ENCODE measurements around the gene ZRSR2. TPM values are rescaled to one million over a fixed set of nuclear protein-coding genes. Genes with fewer than 3 reads are reported as not detected.

Gene ZRSR2
- total RNA-seq, 1 experiment from 2014 or later, result 4.6 TPM

DNA sequence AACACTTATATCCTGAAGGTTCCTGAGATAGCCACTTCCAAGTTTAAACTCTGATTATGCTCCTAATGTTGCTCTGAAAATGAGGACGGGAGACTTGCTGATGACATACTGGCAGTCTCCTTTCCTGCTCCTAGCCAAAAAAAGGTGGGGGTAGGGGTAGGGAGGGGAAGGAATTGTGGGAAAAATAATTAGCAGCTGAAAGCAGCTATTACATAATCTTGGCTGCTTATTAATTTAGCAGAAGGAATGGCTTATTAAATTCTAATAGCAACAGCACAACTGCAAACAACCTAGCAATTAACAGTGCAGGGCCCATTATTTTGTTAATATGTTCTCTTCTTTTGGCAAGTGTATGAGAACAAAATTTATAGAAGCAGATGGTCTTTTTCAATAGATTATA is 66.4 kb downstream of the ZRSR2 start (continued):
- TF ChIP-seq CEBPB (IDR thresholded peaks at IDR 0.05; ENCODE audit: low read depth) (no peak), POLR2A (IDR thresholded peaks at IDR 0.05; ENCODE audit: borderline replicate concordance, extremely low read depth, insufficient read depth, insufficient read length) (no peak), MAX (IDR thresholded peaks at IDR 0.05) (no peak), TCF7L2 (IDR thresholded peaks at IDR 0.05; ENCODE audit: borderline replicate concordance, extremely low read depth, insufficient read depth, insufficient read length) (no peak)
- TF ChIP-seq, protein P1, sequence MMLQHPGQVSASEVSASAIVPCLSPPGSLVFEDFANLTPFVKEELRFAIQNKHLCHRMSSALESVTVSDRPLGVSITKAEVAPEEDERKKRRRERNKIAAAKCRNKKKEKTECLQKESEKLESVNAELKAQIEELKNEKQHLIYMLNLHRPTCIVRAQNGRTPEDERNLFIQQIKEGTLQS (IDR thresholded peaks at IDR 0.05), result no peak

GRCh38 chrX:15858051-15858450 is 67.8 kb downstream of the ZRSR2 start:
- Histone ChIP-seq H3K4me3 (replicated peaks in 1 of 2; ENCODE audit: low read depth in 1 of 2, low read length in 2 of 2) (no peak overlapping the region), H3K9me3 (ENCODE audit: control insufficient read depth in 1 of 2, insufficient read depth in 1 of 2, low read depth in 1 of 2, low read length in 2 of 2) (no peaks in the 10 kb centered on the region), H3K9me2 (ENCODE audit: insufficient read depth) (no peaks in the 10 kb centered on the region), H3K27ac (ENCODE audit: low read depth, low read length) (no peak overlapping the region), H3K4me2 (ENCODE audit: low read length) (no peak overlapping the region), H2AFZ (ENCODE audit: low read depth, low read length, poor library complexity, severe bottlenecking) (no peak overlapping the region), H4K20me1 (ENCODE audit: insufficient read depth) (no peaks in the 10 kb centered on the region), H3K4me1 (ENCODE audit: control insufficient read depth in 1 of 2, insufficient read depth in 2 of 2, low read length in 2 of 2) (peaks cover 0 to 18% of the 10 kb centered on the region in 2 experiments; a peak in 2 of 4 replicates), H3K79me2 (ENCODE audit: insufficient read depth, low read length) (0 out of 2 replicates have a peak, but pooled peaks cover 7% of the 10 kb centered on the region), H3K36me3 (ENCODE audit: control insufficient read depth in 1 of 2, insufficient read depth in 2 of 2, low read length in 2 of 2) (no peaks in the 10 kb centered on the region), H3K27me3 (ENCODE audit: insufficient read depth, low read length) (no peaks in the 10 kb centered on the region), H3K9ac (ENCODE audit: low read length) (no peak overlapping the region)
- no peak for ATAC-seq
- TF ChIP-seq EZH2phosphoT487 (IDR thresholded peaks at IDR 0.05; ENCODE audit: borderline replicate concordance) (no peak), SRF (IDR thresholded peaks at IDR 0.05; ENCODE audit: low read depth) (no peak), ZFX (IDR thresholded peaks at IDR 0.05) (no peak), RAD21 (IDR thresholded peaks at IDR 0.05; ENCODE audit: low read depth) (no peak), YY1 (IDR thresholded peaks at IDR 0.05; ENCODE audit: extremely low read depth, insufficient replicate concordance, low read depth, low read length) (no peak), MAX (IDR thresholded peaks at IDR 0.05) (no peak), CEBPB (IDR thresholded peaks at IDR 0.05; ENCODE audit: low read depth) (no peak)
- TF ChIP-seq, protein P2, sequence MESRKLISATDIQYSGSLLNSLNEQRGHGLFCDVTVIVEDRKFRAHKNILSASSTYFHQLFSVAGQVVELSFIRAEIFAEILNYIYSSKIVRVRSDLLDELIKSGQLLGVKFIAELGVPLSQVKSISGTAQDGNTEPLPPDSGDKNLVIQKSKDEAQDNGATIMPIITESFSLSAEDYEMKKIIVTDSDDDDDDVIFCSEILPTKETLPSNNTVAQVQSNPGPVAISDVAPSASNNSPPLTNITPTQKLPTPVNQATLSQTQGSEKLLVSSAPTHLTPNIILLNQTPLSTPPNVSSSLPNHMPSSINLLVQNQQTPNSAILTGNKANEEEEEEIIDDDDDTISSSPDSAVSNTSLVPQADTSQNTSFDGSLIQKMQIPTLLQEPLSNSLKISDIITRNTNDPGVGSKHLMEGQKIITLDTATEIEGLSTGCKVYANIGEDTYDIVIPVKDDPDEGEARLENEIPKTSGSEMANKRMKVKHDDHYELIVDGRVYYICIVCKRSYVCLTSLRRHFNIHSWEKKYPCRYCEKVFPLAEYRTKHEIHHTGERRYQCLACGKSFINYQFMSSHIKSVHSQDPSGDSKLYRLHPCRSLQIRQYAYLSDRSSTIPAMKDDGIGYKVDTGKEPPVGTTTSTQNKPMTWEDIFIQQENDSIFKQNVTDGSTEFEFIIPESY (IDR thresholded peaks at IDR 0.05; ENCODE audit: extremely low read depth, insufficient replicate concordance, low read length), result no peak
- POLR2A ChIA-PET, result no interaction called here
- intact Hi-C loops (cut with micrococcal nuclease), result loop anchor here (10.0 kb wide), 2 partner anchors 577 to 857 kb away; partner anchors contain the start of genes CTPS2 and SYAP1
- DNase-seq (ENCODE audit: low read depth, low spot score), result no peak
- RAD21 ChIA-PET (ENCODE audit: low non-redundant PET in 1 of 2, low total read pairs in 2 of 2, uncharacterized antibody in 2 of 2, unreplicated experiment in 2 of 2), result no interaction called here
- CTCF ChIA-PET, result no interaction called here
- no TSS peak for BruUV-seq (replicated peaks)

Data from HCT116 (cell line).